Spleen (tissue), 11 donors: ENCODE measurements around the gene NFASC. TPM values are rescaled to one million over a fixed set of nuclear protein-coding genes. Genes with fewer than 3 reads are reported as not detected.
A peak's percentile ranks its signal among the peaks of the same experiment; 100 is the strongest.

Experiments
- DNase-seq: peaks from one replicate; pipeline ENCODE4 v3.0.0-alpha.2; 2020
- H3K27ac ChIP-seq, 8 donors: fragments of 200-600 bp; sonication (generic) in 7 of 8; 1 replicate in 4 of 8; 2 replicates in 4 of 8; pipeline versions ENCODE4 v1.5.0 to v1.8.0; 2016 to 2021; ENCODE audit warnings: inconsistent platforms in 4 of 8, mild to moderate bottlenecking in 4 of 8, moderate library complexity in 1 of 8
- H3K27me3 ChIP-seq, 7 donors: fragments of 200-600 bp; sonication (generic) in 6 of 7; replicated peaks in 1 of 7; 1 replicate in 4 of 7; 2 replicates in 3 of 7; pipeline versions ENCODE4 v1.5.0 to v1.8.0; 2016 to 2021; ENCODE audit warnings: inconsistent platforms in 3 of 7, mild to moderate bottlenecking in 1 of 7
- H3K36me3 ChIP-seq, 6 donors: fragments of 200-600 bp; sonication (generic) in 5 of 6; 1 replicate in 4 of 6; 2 replicates in 2 of 6; pipeline versions ENCODE4 v1.5.0 to v1.8.0; 2016 to 2021; ENCODE audit warnings: inconsistent platforms in 2 of 6
- H3K4me1 ChIP-seq, 6 donors: fragments of 200-600 bp; sonication (generic) in 5 of 6; 1 replicate in 3 of 6; 2 replicates in 3 of 6; pipeline versions ENCODE4 v1.5.0 to v1.8.0; 2016 to 2021; ENCODE audit warnings: inconsistent platforms in 3 of 6
- H3K4me3 ChIP-seq, 8 donors: fragments of 200-600 bp; sonication (generic) in 7 of 8; 1 replicate in 4 of 8; 2 replicates in 4 of 8; pipeline versions ENCODE4 v1.5.0 to v1.8.0; 2016 to 2021; ENCODE audit warnings: inconsistent platforms in 4 of 8, mild to moderate bottlenecking in 4 of 8, moderate library complexity in 2 of 8
- H3K9me3 ChIP-seq, 8 donors: fragments of 200-600 bp; sonication (generic) in 7 of 8; 1 replicate in 4 of 8; 2 replicates in 4 of 8; pipeline versions ENCODE4 v1.5.0 to v1.8.0; 2016 to 2021; ENCODE audit warnings: inconsistent platforms in 4 of 8
- POLR2A ChIP-seq, 3 donors: fragments of 450-650 bp; IDR thresholded peaks; one replicate each; pipeline ENCODE4 v1.5.1; 2017; ENCODE audit warnings: antibody characterized with exemption in 3 of 3, mild to moderate bottlenecking in 1 of 3
- POLR2AphosphoS5 ChIP-seq, 3 donors: sonication (generic); formaldehyde crosslinking; IDR thresholded peaks; one replicate each; pipeline ENCODE4 v1.5.1; 2017; ENCODE audit warnings: antibody characterized with exemption in 3 of 3
- WGBS, 5 donors: extraction: QIAGEN DNeasy Blood & Tissue Kit in 3 of 5; methylation state at CpG; one replicate each; pipeline versions ENCODE4 v1.1.5 to v1.1.7; 2013 to 2018; 5-methylcytosine and 5-hydroxymethylcytosine counted together
- intact Hi-C: fragments of 100-400 bp; cut with DNase I; formaldehyde crosslinking; loops from one replicate; pipeline ENCODE4 v1.15.0; 2023; ENCODE audit warnings: low total_unique reads
- polyA plus RNA-seq, 3 donors: library from polyadenylated mRNA; stranded (reverse); fragments of 200-250 nt; gene quantifications; one replicate each; pipeline ENCODE4 v1.2.1, GENCODE V29; 2013
- total RNA-seq, 7 donors: library from RNA; depleted of rRNA in 3 of 7; stranded (reverse); fragments of >200 nt in 3 of 7; fragmentation: NEBNext Ultra II Directional in 4 of 7; extraction: Animal tissue kit (Norgen Biotek cat#: 25700) in 4 of 7; gene quantifications; one replicate each; pipeline versions ENCODE4 v1.1.0 to v1.2.1, GENCODE V29; 2016 to 2021
- TF ChIP-seq, protein P1 (sequence below), 11 experiments: fragments of 200-600 bp in 7 of 11; fragments of 450-650 bp in 4 of 11; sonication (generic) in 4 of 11; IDR thresholded peaks in 8 of 11; conservative IDR thresholded peaks in 3 of 11; 1 replicate in 7 of 11; 2 replicates in 4 of 11; pipeline versions ENCODE4 v1.4.0 to v1.8.0; 2016 to 2021; ENCODE audit warnings: antibody characterized with exemption in 11 of 11, inconsistent platforms in 4 of 11, mild to moderate bottlenecking in 1 of 11
- donor health status: healthy with polysubstance abuse.
- donor health status: DM: no; HTN: no; CAD: no; lungs with moderate emphysema.
- donor health status: DM: no; HTN: no; CAD: no.
- donor health status: Bipolar disorder and iron deficiency.
- donor health status: healthy.
- donor health status: DM: no; HTN: no; CAD: no.
- donor health status: DM: yes; HTN: yes; CAD: no.

Gene NFASC
- total and polyA plus RNA-seq, 10 donors, result 2.8 to 60.3 (median 23.1) TPM

DNA sequence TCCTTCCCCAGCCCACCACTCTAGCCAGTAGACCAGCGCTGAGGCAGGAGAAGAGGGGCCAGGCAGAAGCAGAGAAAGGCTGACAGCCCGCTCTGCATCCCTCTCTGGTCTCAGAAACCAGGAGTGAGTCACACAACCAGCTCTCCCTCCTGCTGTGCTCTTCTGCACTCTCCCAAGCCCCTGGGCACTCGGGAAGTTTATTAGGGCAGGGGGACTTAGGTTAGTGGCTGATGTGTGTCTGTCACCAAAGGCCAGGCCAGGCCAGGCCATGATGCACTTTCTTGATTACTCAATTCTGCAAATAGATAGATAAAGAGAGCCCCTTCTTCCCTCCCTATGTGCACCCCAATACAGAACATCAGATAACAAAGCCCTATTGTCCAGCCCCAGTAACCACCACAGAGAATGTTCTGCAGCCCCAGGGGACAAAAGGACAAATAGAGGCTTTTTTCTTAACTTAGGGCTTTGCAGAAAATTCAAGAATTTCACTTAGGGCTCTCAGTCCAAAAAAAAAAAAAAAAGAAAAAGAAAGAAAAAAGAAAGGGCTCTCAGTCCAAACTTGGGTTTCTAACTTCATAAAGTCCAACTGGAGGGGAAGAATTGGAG is 119.5 kb downstream of the NFASC start:
- TF ChIP-seq, protein P1, sequence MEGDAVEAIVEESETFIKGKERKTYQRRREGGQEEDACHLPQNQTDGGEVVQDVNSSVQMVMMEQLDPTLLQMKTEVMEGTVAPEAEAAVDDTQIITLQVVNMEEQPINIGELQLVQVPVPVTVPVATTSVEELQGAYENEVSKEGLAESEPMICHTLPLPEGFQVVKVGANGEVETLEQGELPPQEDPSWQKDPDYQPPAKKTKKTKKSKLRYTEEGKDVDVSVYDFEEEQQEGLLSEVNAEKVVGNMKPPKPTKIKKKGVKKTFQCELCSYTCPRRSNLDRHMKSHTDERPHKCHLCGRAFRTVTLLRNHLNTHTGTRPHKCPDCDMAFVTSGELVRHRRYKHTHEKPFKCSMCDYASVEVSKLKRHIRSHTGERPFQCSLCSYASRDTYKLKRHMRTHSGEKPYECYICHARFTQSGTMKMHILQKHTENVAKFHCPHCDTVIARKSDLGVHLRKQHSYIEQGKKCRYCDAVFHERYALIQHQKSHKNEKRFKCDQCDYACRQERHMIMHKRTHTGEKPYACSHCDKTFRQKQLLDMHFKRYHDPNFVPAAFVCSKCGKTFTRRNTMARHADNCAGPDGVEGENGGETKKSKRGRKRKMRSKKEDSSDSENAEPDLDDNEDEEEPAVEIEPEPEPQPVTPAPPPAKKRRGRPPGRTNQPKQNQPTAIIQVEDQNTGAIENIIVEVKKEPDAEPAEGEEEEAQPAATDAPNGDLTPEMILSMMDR (IDR thresholded peaks at IDR 0.05 in 8 of 11, conservative IDR thresholded peaks at IDR 0.05 in 3 of 11), result no peak
- TF ChIP-seq POLR2AphosphoS5 (IDR thresholded peaks at IDR 0.05) (no peak), POLR2A (IDR thresholded peaks at IDR 0.05) (no peak)
- peaks cover 0 to 21% (median 0%) of the 10 kb centered on the region in 6 donors for H3K36me3 ChIP-seq
- H3K27ac ChIP-seq, result no peak overlapping the region
- H3K27me3 ChIP-seq, result peaks cover 0 to 11% (median 0%) of the 10 kb centered on the region in 7 donors
- no peaks in the 10 kb centered on the region for H3K9me3 ChIP-seq
- 83 to 89% (median 86%) methylated on average over 1 to 3 of the region's 3 CpGs for WGBS, 5 donors
- no peak for DNase-seq
- intact Hi-C loops, result no loop called here
- no peak overlapping the region for H3K4me3 ChIP-seq
- peaks cover 0 to 31% (median 7%) of the 10 kb centered on the region in 6 donors for H3K4me1 ChIP-seq

DNA sequence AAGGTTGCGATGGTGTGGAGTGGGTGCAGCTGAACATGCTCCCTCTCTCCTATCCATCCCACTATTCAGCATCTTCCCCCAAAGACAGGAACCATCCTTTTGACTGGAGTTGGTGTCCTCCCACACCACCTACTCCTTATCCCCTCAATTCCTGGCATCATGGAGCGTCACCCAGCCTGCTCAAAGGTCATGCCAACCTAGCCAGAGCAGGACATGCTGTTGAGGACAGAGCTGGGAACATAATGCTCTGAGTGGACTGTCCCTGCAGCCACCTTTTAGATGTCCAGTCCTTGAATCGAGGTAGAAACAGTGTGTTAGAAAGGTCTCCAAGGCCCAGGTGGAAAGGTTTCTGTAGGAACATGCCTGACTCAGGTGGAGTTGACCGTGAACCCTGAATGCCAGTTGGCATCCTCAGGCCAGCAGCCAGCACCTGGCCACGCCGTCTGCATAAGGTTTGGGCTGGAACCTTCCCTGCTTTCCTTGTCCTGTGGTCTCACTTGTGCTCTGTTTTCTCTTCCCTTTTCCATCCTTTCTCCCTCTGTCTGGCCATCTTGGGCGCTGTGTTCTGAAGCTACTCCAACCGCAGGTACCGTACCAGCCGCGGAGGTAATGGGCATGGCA is 120.2 kb downstream of the NFASC start:
- DNase-seq, result no peak
- H3K4me3 ChIP-seq, result peak overlapping the region in 1 of 8 donors; percentile 59
- H3K4me1 ChIP-seq, result peaks cover 0 to 31% (median 7%) of the 10 kb centered on the region in 6 donors
- peak overlapping the region in 5 of 8 donors; percentile 79 to 92 (median 81) for H3K27ac ChIP-seq
- peaks cover 0 to 18% (median 0%) of the 10 kb centered on the region in 6 donors for H3K36me3 ChIP-seq
- H3K9me3 ChIP-seq, result no peaks in the 10 kb centered on the region
- intact Hi-C loops, result no loop called here
- WGBS, 5 donors, result 80 to 89% (median 87%) methylated on average over 11 of the region's 11 CpGs
- TF ChIP-seq, protein P1 (IDR thresholded peaks at IDR 0.05 in 8 of 11, conservative IDR thresholded peaks at IDR 0.05 in 3 of 11), result no peak
- no peak for TF ChIP-seq POLR2A (IDR thresholded peaks at IDR 0.05)
- TF ChIP-seq POLR2AphosphoS5 (IDR thresholded peaks at IDR 0.05), result no peak
- peaks cover 0 to 11% (median 0%) of the 10 kb centered on the region in 7 donors for H3K27me3 ChIP-seq

DNA sequence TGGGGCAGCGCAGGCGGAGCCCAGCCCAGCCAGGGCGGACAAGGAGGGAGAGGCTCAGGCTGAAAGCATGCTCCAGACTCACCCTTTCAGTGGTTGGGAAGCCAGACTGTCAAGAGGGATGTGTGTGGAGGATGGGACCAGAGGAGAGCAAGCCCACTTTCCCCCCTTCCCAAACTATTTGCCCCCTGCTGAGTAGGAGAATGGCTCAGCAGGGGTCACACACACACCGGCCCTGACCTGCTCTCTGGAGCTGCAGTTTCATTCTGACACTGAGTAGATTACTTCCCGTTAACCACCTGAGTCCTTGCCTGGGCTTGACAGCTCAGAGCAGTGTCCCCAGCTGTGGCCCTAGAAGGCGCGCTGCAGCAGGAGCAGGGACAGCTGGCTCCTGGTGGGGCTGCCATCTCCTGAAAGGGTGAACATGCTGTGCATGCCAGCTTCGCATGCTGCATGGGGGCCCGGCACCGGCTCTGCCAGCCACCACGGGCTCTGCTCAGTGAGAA is 120.7 kb downstream of the NFASC start:
- 66 to 77% (median 75%) methylated on average over 10 to 11 of the region's 11 CpGs for WGBS, 5 donors
- DNase-seq, result no peak
- TF ChIP-seq POLR2AphosphoS5 (IDR thresholded peaks at IDR 0.05), result no peak
- TF ChIP-seq, protein P1 (IDR thresholded peaks at IDR 0.05 in 8 of 11, conservative IDR thresholded peaks at IDR 0.05 in 3 of 11), result no peak
- no peak for TF ChIP-seq POLR2A (IDR thresholded peaks at IDR 0.05)

More for the DNA sequence above, 120.7 kb downstream of the NFASC start:
- Histone ChIP-seq H3K4me1 (peaks cover 0 to 31% (median 7%) of the 10 kb centered on the region in 6 donors), H3K36me3 (peaks cover 0 to 12% (median 0%) of the 10 kb centered on the region in 6 donors), H3K27ac (peak overlapping the region in 7 of 8 donors; percentile 51 to 92 (median 81)), H3K4me3 (peak overlapping the region in 1 of 8 donors; percentile 59), H3K27me3 (peaks cover 0 to 11% (median 0%) of the 10 kb centered on the region in 7 donors), H3K9me3 (no peaks in the 10 kb centered on the region)
- intact Hi-C loops, result no loop called here
